ENCODE results near the gene SLC6A5.

The SLC6A5 gene

GRCh38 chr11:20596205-20597153, 2.9 kb upstream of the SLC6A5 start:
- peak; percentile 30 for DNase-seq (ENCODE audit: low spot score)

GRCh38 chr11:20597154-20597679, 2.2 kb upstream of the SLC6A5 start:
- no peak for DNase-seq (ENCODE audit: low spot score)

- no peak for DNase-seq (ENCODE audit: low spot score)
Observed at GRCh38 chr11:20597680-20598484, 1.5 kb upstream of the SLC6A5 start.

- no peak for DNase-seq (ENCODE audit: low spot score)
Observed at GRCh38 chr11:20598492-20598891, 916 bp upstream of the SLC6A5 start.

GRCh38 chr11:20600020-20600346, 575 bp downstream of the SLC6A5 start:
- no peak for DNase-seq (ENCODE audit: low spot score)

- DNase-seq (ENCODE audit: low spot score): no peak
Observed at GRCh38 chr11:20600551-20600950, 1.1 kb downstream of the SLC6A5 start.

- no peak for DNase-seq (ENCODE audit: low spot score)
Observed at GRCh38 chr11:20601221-20601914, 2.0 kb downstream of the SLC6A5 start.

GRCh38 chr11:20604295-20604803, 4.9 kb downstream of the SLC6A5 start:
- no peak for DNase-seq (ENCODE audit: low spot score)

GRCh38 chr11:20604864-20605601, 5.6 kb downstream of the SLC6A5 start:
- no peak for DNase-seq (ENCODE audit: low spot score)

GRCh38 chr11:20605602-20606091, 6.2 kb downstream of the SLC6A5 start:
- DNase-seq (ENCODE audit: low spot score): no peak

- no peak for DNase-seq (ENCODE audit: low spot score)
Observed at GRCh38 chr11:20608934-20609333, 9.5 kb downstream of the SLC6A5 start.

- peak; percentile 80 for DNase-seq (ENCODE audit: low spot score)
Observed at GRCh38 chr11:20609727-20610707, 10.6 kb downstream of the SLC6A5 start.

- no peak for DNase-seq (ENCODE audit: low spot score)
Observed at GRCh38 chr11:20610825-20611224, 11.4 kb downstream of the SLC6A5 start.

- no peak for DNase-seq (ENCODE audit: low spot score)
Observed at GRCh38 chr11:20611445-20611844, 12.0 kb downstream of the SLC6A5 start.

- no peak for DNase-seq (ENCODE audit: low spot score)
Observed at GRCh38 chr11:20611892-20612291, 12.5 kb downstream of the SLC6A5 start.

- DNase-seq (ENCODE audit: low spot score): no peak
Observed at GRCh38 chr11:20612416-20612815, 13.0 kb downstream of the SLC6A5 start.

GRCh38 chr11:20616920-20617319, 17.5 kb downstream of the SLC6A5 start:
- no peak for DNase-seq (ENCODE audit: low spot score)

GRCh38 chr11:20617346-20618005, 18.1 kb downstream of the SLC6A5 start:
- DNase-seq (ENCODE audit: low spot score): no peak

- DNase-seq (ENCODE audit: low spot score): no peak
Observed at GRCh38 chr11:20618083-20618482, 18.7 kb downstream of the SLC6A5 start.
